Erythroblast (primary cell): ENCODE results near the gene GABRA4.

Experiments
- GATA1 ChIP-seq: IDR thresholded peaks from 2 replicates; pipeline ENCODE4 v1.6.1; 2011; ENCODE audit warnings: low read depth, mild to moderate bottlenecking, control low read depth, low read length, moderate library complexity
- POLR2A ChIP-seq: IDR thresholded peaks from 2 replicates; pipeline ENCODE4 v1.6.1; 2011; ENCODE audit warnings: mild to moderate bottlenecking, low read length

DNA sequence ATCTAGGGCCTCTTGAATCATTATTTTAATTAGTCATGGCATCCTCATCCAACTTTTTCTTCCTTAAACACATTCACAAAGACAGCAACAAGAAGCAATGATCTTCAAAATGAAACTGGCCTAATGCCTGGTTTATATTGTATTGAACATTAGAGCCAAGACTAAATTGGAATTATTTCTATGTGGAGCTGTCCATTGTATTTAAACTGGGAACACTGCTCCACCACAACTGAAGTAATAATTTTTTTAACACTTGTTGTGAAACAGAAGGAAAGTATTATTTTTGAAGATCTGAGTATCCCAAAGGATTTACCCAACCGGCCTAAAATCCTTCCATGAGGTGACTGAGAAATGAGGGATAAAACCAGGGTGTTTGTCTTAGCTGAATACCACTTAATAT, 44.9 kb upstream of the GABRA4 start:
- TF ChIP-seq POLR2A (no peak), GATA1 (no peak)
